NCI-H345 treated with DMSO at 0.1 percent for 48 hours (cell line): ENCODE measurements around the gene JADE3.

Experiments
- DNase-seq: peaks from one replicate; lab custom pipeline; 2025; ENCODE audit not compliant: unreplicated experiment; lab: John Stamatoyannopoulos, UW

Gene JADE3

DNA sequence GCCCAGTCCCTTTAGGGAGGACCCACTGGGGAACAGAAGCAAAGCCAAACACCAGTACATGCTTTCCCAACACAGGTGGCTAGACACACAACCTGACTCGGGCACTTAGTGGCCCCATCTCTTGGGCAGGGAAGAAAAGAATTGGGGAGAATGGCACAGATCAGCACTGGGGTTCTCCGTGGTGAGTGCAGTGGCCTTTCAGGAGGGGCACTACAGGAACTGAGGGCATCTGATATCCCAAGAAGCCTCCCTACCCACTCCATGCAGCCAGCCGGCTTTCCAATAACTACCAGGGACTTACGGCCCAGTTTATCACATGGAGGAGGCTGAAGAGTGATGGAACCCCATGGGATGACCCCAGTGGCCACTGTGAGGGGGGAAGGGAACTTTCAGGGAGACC lies 189.0 kb downstream of the JADE3 start:
- no peak for DNase-seq
